T-helper 2 cell (primary cell): ENCODE results near the gene ACP5.

ENCODE experiments used
- DNase-seq, 5 experiments: peaks; one replicate each; pipeline versions ENCODE4 v3.0.0 to v3.0.0-alpha.2; 2012 to 2022

Gene ACP5

GRCh38 chr19:11547929-11548700 lies 29.3 kb downstream of the ACP5 start:
- DNase-seq, result no peak

- peak in 1 of 5 experiments; percentile 36 for DNase-seq
Observed at GRCh38 chr19:11541238-11541637, 36.2 kb downstream of the ACP5 start.

- DNase-seq, result no peak
Observed at GRCh38 chr19:11540645-11541044, 36.8 kb downstream of the ACP5 start.

- no peak for DNase-seq
Observed at GRCh38 chr19:11539495-11540365, 37.7 kb downstream of the ACP5 start.

GRCh38 chr19:11538232-11539036 lies 39.0 kb downstream of the ACP5 start, which contains the start of gene CNN1:
Gene CNN1 (plus strand): TSS chr19:11538851. CDS start chr19:11538928, 77 bp downstream.
- no peak for DNase-seq

- DNase-seq, result peak; percentile 71 to 85 (median 77)
Observed at GRCh38 chr19:11535792-11536595, 41.5 kb downstream of the ACP5 start.

- DNase-seq, result no peak
Observed at GRCh38 chr19:11534948-11535347, 42.5 kb downstream of the ACP5 start.

GRCh38 chr19:11534538-11534937 lies 42.9 kb downstream of the ACP5 start:
- DNase-seq, result no peak

GRCh38 chr19:11530432-11530831 lies 47.0 kb downstream of the ACP5 start:
- peak in 2 of 5 experiments; percentile 9 to 68 for DNase-seq

- DNase-seq, result peak; percentile 72 to 97 (median 86)
Observed at GRCh38 chr19:11528551-11529341, 48.7 kb downstream of the ACP5 start, which contains the start of gene ECSIT. Gene ECSIT (minus strand): TSS chr19:11529134. CDS start chr19:11519170, 9,964 bp downstream.
